Neural cell (in vitro differentiated cells): ENCODE results near the gene SPTB. TPM values are rescaled to one million over a fixed set of nuclear protein-coding genes. Genes with fewer than 3 reads are reported as not detected.

ENCODE experiments used
- H2AFZ ChIP-seq: fragments of 200-600, 300-800 bp; sonication (generic), shearing (Covaris generic); 2 replicates; pipeline ENCODE4 v1.6.0; 2014; ENCODE audit warnings: low read depth, mild to moderate bottlenecking, antibody characterized with exemption, low read length, moderate library complexity
- H3F3A ChIP-seq: fragments of 200-600 bp; shearing (Covaris generic); 2 replicates; pipeline ENCODE4 v1.6.1; 2016; ENCODE audit warnings: mild to moderate bottlenecking, moderate library complexity, mixed read lengths, antibody characterized with exemption, low read length; ENCODE audit not compliant: insufficient read depth, poor library complexity, severe bottlenecking
- H3K27ac ChIP-seq: fragments of 200-600, 300-800 bp; sonication (generic), shearing (Covaris generic); 2 replicates; pipeline ENCODE4 v1.5.1; 2014; ENCODE audit warnings: mild to moderate bottlenecking, low read length, moderate library complexity
- H3K27me3 ChIP-seq: fragments of 300-800, 200-600 bp; sonication (generic), shearing (Covaris generic); 2 replicates; pipeline ENCODE4 v1.6.0; 2014; ENCODE audit warnings: mild to moderate bottlenecking, low read depth, low read length, moderate library complexity; ENCODE audit not compliant: insufficient read depth
- H3K36me3 ChIP-seq: fragments of 300-800, 200-600 bp; sonication (generic), shearing (Covaris generic); 2 replicates; pipeline ENCODE4 v1.5.1; 2014; ENCODE audit warnings: mild to moderate bottlenecking, antibody characterized with exemption, low read length, moderate library complexity; ENCODE audit not compliant: insufficient read depth
- H3K4me2 ChIP-seq: fragments of 300-800, 200-600 bp; sonication (generic), shearing (Covaris generic); 2 replicates; pipeline ENCODE4 v1.6.0; 2014; ENCODE audit warnings: mild to moderate bottlenecking, low read length
- H3K4me3 ChIP-seq: fragments of 300-800, 200-600 bp; sonication (generic), shearing (Covaris generic); 2 replicates; pipeline ENCODE4 v1.5.1; 2014; ENCODE audit warnings: mild to moderate bottlenecking, low read length, moderate library complexity
- H3K79me2 ChIP-seq: fragments of 200-600 bp; shearing (Covaris generic); replicated peaks from 2 replicates; pipeline ENCODE4 v1.6.0; 2014; ENCODE audit warnings: mild to moderate bottlenecking, low read length, moderate library complexity; ENCODE audit not compliant: insufficient read depth
- H3K9ac ChIP-seq: fragments of 300-800, 200-600 bp; sonication (generic), shearing (Covaris generic); 2 replicates; pipeline ENCODE4 v1.6.1; 2016; ENCODE audit warnings: mild to moderate bottlenecking, low read length, mixed read lengths
- H3K9me2 ChIP-seq: fragments of 200-600 bp; shearing (Covaris generic); 2 replicates; pipeline ENCODE4 v1.6.1; 2016; ENCODE audit warnings: mild to moderate bottlenecking, low read length, mixed read lengths; ENCODE audit not compliant: insufficient read depth
- H3K9me3 ChIP-seq: fragments of 200-600, 300-800 bp; sonication (generic), shearing (Covaris generic); 2 replicates; pipeline ENCODE4 v1.6.1; 2016; ENCODE audit warnings: mild to moderate bottlenecking, mixed run types, low read length, moderate library complexity, mixed read lengths
- H4K20me1 ChIP-seq: fragments of 200-600 bp; shearing (Covaris generic); 2 replicates; pipeline ENCODE4 v1.6.1; 2016; ENCODE audit warnings: mild to moderate bottlenecking, mixed run types; ENCODE audit not compliant: insufficient read depth
- EP300 ChIP-seq: fragments of 450-650 bp; conservative IDR thresholded peaks from 2 replicates; pipeline ENCODE4 v1.6.1; 2014; ENCODE audit warnings: antibody characterized with exemption, mild to moderate bottlenecking, moderate library complexity; ENCODE audit not compliant: poor library complexity, severe bottlenecking
- EZH2 ChIP-seq: fragments of 200-600, 300-800 bp; shearing (Covaris generic), sonication (generic); IDR thresholded peaks from 2 replicates; pipeline ENCODE4 v1.6.1; 2014; ENCODE audit warnings: antibody characterized with exemption, low read length, borderline replicate concordance, mild to moderate bottlenecking; ENCODE audit not compliant: insufficient read depth, poor library complexity, severe bottlenecking
- MXI1 ChIP-seq: fragments of 450-650 bp; conservative IDR thresholded peaks from 2 replicates; pipeline ENCODE4 v1.6.1; 2014; ENCODE audit warnings: antibody characterized with exemption, mild to moderate bottlenecking; ENCODE audit not compliant: poor library complexity, severe bottlenecking
- POLR2AphosphoS5 ChIP-seq: IDR thresholded peaks from 2 replicates; pipeline ENCODE4 v1.6.1; 2012
- RAD21 ChIP-seq: fragments of 450-650 bp; conservative IDR thresholded peaks from 2 replicates; pipeline ENCODE4 v1.6.1; 2014; ENCODE audit warnings: antibody characterized with exemption, mild to moderate bottlenecking, moderate library complexity
- SMC3 ChIP-seq: fragments of 450-650 bp; conservative IDR thresholded peaks from 2 replicates; pipeline ENCODE4 v1.6.1; 2014; ENCODE audit warnings: antibody characterized with exemption, mild to moderate bottlenecking, moderate library complexity; ENCODE audit not compliant: poor library complexity
- TAF1 ChIP-seq: IDR thresholded peaks from 2 replicates; pipeline ENCODE4 v1.6.1; 2012; ENCODE audit warnings: low read depth
- polyA plus RNA-seq: library from polyadenylated mRNA; depleted of rRNA; stranded (reverse); fragments of >200 nt; gene quantifications from 2 replicates; pipeline ENCODE4 v1.2.3, GENCODE V29; 2014
- TF ChIP-seq, protein P1 (sequence below): IDR thresholded peaks from 2 replicates; pipeline ENCODE4 v1.6.1; 2012; ENCODE audit warnings: borderline replicate concordance
- TF ChIP-seq, protein P2 (sequence below): fragments of 450-650 bp; IDR thresholded peaks from 2 replicates; pipeline ENCODE4 v1.5.1; 2014; ENCODE audit warnings: antibody characterized with exemption, mild to moderate bottlenecking, moderate library complexity; ENCODE audit not compliant: poor library complexity, severe bottlenecking

SPTB gene
- polyA plus RNA-seq, 1 donor from 2014 or later: 1.9 TPM

DNA sequence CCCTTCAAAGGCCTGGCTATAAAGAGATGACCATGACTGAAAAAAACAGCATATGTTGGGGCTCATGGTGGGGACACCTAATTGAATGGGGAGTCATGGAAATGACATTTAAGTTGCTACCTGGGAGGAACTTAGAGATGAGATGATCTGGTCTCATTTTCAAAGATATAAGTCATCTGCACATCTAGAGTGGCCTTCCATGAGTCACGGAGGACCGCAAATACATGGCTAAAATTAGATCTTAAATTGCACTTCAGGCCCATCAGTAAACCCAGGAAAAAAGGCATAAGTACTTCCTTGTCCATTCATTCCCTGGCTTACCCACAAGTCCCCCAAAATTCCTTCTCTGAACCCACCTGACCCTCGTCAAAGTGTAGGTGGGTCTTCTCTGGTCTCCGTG lies 53.4 kb downstream of the SPTB start:
- Histone ChIP-seq H2AFZ (no peak overlapping the region), H3K9me2 (no peaks in the 10 kb centered on the region), H3F3A (no peaks in the 10 kb centered on the region), H3K9me3 (no peaks in the 10 kb centered on the region), H3K36me3 (no peaks in the 10 kb centered on the region), H3K4me2 (no peak overlapping the region), H3K27me3 (no peaks in the 10 kb centered on the region), H4K20me1 (no peaks in the 10 kb centered on the region), H3K4me3 (no peak overlapping the region), H3K9ac (no peak overlapping the region), H3K27ac (no peak overlapping the region), H3K79me2 (no peaks in the 10 kb centered on the region)
- TF ChIP-seq EZH2 (no peak), TAF1 (no peak)

- no peaks in the 10 kb centered on the region for H3K27me3 ChIP-seq
- no peaks in the 10 kb centered on the region for H3F3A ChIP-seq
- no peak for TF ChIP-seq POLR2AphosphoS5
- no peak for TF ChIP-seq MXI1
- no peak for TF ChIP-seq TAF1
- no peak for TF ChIP-seq SMC3
- no peak for TF ChIP-seq EP300
- TF ChIP-seq, protein P1, sequence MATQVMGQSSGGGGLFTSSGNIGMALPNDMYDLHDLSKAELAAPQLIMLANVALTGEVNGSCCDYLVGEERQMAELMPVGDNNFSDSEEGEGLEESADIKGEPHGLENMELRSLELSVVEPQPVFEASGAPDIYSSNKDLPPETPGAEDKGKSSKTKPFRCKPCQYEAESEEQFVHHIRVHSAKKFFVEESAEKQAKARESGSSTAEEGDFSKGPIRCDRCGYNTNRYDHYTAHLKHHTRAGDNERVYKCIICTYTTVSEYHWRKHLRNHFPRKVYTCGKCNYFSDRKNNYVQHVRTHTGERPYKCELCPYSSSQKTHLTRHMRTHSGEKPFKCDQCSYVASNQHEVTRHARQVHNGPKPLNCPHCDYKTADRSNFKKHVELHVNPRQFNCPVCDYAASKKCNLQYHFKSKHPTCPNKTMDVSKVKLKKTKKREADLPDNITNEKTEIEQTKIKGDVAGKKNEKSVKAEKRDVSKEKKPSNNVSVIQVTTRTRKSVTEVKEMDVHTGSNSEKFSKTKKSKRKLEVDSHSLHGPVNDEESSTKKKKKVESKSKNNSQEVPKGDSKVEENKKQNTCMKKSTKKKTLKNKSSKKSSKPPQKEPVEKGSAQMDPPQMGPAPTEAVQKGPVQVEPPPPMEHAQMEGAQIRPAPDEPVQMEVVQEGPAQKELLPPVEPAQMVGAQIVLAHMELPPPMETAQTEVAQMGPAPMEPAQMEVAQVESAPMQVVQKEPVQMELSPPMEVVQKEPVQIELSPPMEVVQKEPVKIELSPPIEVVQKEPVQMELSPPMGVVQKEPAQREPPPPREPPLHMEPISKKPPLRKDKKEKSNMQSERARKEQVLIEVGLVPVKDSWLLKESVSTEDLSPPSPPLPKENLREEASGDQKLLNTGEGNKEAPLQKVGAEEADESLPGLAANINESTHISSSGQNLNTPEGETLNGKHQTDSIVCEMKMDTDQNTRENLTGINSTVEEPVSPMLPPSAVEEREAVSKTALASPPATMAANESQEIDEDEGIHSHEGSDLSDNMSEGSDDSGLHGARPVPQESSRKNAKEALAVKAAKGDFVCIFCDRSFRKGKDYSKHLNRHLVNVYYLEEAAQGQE: no peak
- TF ChIP-seq RAD21: no peak
- TF ChIP-seq, protein P2, sequence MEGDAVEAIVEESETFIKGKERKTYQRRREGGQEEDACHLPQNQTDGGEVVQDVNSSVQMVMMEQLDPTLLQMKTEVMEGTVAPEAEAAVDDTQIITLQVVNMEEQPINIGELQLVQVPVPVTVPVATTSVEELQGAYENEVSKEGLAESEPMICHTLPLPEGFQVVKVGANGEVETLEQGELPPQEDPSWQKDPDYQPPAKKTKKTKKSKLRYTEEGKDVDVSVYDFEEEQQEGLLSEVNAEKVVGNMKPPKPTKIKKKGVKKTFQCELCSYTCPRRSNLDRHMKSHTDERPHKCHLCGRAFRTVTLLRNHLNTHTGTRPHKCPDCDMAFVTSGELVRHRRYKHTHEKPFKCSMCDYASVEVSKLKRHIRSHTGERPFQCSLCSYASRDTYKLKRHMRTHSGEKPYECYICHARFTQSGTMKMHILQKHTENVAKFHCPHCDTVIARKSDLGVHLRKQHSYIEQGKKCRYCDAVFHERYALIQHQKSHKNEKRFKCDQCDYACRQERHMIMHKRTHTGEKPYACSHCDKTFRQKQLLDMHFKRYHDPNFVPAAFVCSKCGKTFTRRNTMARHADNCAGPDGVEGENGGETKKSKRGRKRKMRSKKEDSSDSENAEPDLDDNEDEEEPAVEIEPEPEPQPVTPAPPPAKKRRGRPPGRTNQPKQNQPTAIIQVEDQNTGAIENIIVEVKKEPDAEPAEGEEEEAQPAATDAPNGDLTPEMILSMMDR: no peak
- no peak overlapping the region for H3K27ac ChIP-seq
- H3K4me3 ChIP-seq: no peak overlapping the region
- H3K79me2 ChIP-seq: no peaks in the 10 kb centered on the region
- H3K9me3 ChIP-seq: no peaks in the 10 kb centered on the region
- H3K4me2 ChIP-seq: no peak overlapping the region
- no peaks in the 10 kb centered on the region for H3K9me2 ChIP-seq
- H3K36me3 ChIP-seq: no peaks in the 10 kb centered on the region
- H3K9ac ChIP-seq: no peak overlapping the region
- no peaks in the 10 kb centered on the region for H4K20me1 ChIP-seq
- no peak overlapping the region for H2AFZ ChIP-seq
Observed at GRCh38 chr14:64825509-64825908, 54.2 kb downstream of the SPTB start.

GRCh38 chr14:64825006-64825405 lies 54.7 kb downstream of the SPTB start:
- no peak overlapping the region for H3K4me3 ChIP-seq
- no peak overlapping the region for H3K4me2 ChIP-seq
- H4K20me1 ChIP-seq: no peaks in the 10 kb centered on the region
- no peak overlapping the region for H3K27ac ChIP-seq
- no peaks in the 10 kb centered on the region for H3F3A ChIP-seq
- TF ChIP-seq EZH2: no peak
- TF ChIP-seq, protein P1: no peak
- TF ChIP-seq EP300: no peak
- TF ChIP-seq MXI1: no peak
- TF ChIP-seq TAF1: no peak
- no peak for TF ChIP-seq SMC3
- no peak for TF ChIP-seq RAD21
- H3K79me2 ChIP-seq: no peaks in the 10 kb centered on the region
- no peaks in the 10 kb centered on the region for H3K36me3 ChIP-seq
- no peak overlapping the region for H2AFZ ChIP-seq
- H3K27me3 ChIP-seq: no peaks in the 10 kb centered on the region
- no peak overlapping the region for H3K9ac ChIP-seq
- no peaks in the 10 kb centered on the region for H3K9me2 ChIP-seq
- no peaks in the 10 kb centered on the region for H3K9me3 ChIP-seq
